Activated CD4-positive, CD25-positive, alpha-beta regulatory T cell treated with anti-CD3 and anti-CD28 coated beads, Interleukin-2, amount 50 U/mL, for 16 hours (primary cell): ENCODE data around the gene CLEC16A.
"Not testable (repeated sequence)": the region's sequence is repeated elsewhere in the genome, so short reads cannot be mapped to it uniquely, and the experiment has no call there.

ENCODE experiments used
- DNase-seq: peaks from one replicate; pipeline ENCODE4 v3.0.0-alpha.2; 2020; ENCODE audit warnings: low read depth, low spot score

Gene CLEC16A

DNA sequence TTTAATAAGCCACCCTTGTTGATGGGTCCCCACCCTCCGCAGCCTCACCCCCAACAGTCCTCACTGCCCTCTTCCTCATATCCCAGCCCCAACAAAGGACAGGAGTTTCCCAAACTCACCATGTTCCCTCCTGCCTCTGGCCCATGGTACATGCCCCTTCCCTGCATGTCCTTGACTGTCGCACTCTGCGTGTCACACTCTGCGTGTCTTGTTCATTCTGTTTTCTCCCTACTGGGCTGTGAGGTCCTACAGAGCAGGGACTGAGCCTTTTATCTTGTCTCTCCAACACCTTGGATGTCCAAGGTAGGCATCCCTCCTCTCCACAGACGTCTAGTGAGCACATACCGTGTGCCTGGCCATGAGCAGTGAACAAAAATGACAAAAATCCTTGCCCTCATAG lies 156.9 kb downstream of the CLEC16A start:
- DNase-seq = no peak

DNA sequence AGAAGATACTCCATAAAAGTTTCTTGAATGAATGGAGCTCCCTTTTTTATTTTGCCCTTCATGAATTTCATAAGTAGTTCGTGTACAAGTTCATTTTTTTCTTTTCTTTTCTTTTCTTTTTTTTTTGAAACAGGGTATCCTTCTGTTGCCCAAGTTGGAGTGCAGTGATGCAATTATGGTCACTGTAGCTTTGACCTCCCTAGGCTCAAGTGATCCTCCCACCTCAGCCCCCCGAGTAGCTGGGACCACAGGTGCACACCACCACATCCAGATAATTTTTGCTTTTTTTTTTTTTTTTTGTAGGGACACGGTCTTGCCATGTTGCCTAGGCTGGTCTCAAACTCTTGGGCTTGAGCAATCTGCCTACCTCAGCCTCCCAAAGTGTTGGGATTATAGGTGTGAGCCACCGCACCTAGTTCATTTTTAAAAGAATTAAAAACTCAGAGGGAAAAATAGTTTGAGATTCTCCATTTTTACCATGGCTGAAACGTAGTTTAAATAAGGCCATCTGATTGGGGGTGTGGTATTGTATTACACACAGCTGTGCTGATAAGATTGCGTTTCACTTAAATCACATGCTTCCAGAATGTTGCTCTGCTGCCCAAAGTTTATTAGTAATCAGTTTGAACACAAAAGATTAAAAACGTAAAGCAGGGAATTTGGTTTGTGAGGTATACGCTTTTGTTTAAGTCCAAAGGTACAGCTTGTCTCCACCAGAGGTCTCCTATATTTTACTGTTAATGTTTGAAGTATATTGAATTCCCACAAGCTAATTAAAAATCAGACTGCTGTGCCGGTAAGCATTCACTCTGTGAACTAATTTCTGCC lies 157.5 kb downstream of the CLEC16A start:
- no peak for DNase-seq

DNA sequence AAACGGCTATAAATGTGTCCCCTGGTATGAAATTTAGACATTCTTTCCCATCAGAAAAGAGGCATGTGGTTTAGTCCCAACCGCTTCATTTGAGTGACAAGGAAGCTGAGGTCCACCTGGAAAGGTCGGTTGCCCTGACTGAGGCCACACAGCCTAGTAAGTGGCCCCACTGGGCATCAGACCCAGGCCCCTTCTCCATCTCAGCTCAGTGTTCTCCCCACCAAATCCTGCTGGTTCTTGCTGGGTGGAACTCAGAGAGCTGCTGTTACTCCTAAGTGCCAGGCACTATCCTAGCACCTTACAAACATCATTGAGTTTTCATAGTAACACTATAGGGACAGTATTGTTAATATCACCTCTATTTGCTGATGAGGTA lies 158.1 kb downstream of the CLEC16A start:
- no peak for DNase-seq

DNA sequence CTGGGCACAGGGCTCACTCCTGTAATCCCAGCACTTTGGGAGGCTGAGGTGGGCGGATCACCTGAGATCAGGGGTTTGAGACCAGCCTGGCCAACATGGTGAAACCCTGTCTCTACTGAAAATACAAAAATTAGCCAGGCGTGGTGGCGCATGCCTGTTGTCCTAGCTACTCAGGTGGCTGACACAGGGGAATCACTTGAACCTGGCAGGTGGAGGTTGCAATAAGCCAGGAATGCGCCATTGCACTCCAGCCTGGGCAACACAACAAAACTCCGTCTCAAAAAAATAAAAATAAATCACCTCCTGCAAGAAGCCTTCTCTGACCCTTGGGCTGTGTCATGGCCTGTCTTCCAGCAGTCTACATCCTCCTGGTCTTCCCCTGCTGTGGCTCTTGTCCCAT lies 158.9 kb downstream of the CLEC16A start:
- DNase-seq = not testable (repeated sequence)

DNA sequence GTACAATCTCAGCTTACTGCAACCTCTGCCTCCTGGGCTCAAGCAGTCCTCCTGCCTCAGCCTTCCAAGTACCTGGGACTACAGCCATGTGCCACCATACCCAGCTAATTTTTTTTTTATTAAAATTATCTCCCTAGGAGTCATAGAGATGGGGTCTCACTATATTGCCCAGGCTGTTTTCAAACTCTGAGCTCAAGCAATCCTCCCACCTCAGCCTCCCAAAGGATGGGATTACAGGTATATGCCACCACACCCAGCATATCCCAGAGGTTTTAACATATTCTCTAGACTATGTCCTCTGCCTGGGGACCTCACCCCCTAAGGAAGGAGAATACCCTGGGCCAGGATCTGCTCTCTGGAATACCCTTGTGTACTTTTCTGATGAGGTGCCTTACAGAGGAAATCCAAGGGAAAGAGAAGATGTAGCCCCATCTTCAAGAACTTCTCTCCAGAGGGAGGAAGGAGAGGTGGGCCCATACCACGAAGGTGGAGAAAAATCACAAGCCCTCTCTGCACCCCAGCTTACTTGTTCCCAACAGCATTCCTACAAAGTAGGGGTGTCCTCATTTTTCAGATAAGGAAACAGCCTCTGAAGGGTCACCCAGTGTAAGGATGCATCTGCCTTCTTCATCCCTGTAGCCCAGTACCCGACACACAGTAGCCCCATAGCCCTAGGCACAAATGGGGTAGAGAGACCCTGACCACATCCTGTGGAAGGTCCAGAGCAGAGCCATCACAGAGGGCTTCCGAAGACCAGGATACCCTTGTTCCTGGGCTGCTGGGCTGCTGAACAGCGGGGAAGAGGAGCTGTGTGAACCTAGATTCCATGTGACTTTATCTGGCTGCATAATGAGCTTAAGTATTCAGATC lies 160.0 kb downstream of the CLEC16A start:
- no peak for DNase-seq

DNA sequence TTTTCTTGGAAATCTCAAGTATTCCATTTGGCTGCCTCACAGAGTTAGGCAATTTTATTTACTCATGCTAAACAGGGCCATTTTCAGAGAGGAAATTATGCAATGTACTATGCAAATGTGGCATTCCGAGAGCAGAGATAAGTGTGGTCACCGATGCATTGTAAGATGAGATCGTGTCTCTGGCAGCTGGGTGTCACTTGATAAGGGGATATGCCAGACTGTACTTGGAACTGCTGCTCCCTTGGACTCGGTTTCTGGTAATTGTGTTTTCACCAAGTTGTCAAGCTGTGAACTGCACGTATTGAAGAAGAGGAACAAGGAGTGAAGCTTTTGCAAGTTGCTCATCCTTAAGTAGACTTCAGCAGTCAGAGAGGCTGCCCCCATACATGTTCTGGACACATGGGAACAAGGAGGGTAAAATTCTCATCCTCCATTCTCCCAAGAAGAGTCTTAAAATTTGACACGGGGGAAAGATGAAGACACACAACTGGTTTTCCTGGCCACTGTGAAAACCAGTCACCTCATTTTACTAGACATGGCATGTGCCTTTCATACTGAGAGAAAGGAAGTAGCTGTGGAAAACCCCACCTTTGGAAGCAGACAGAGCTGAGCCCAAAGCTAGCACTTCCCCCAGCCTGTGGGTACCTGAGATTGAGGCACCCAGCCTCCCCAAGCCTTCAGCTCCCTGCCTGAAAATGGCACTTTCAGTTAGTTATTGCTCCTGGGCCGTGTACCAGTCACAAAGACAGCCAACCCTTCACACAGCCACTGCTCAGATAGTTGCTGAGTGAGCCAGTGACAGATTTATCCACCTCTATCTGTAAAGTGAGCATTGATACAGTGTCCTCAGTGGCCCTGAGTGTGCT lies 160.9 kb downstream of the CLEC16A start:
- DNase-seq = no peak

DNA sequence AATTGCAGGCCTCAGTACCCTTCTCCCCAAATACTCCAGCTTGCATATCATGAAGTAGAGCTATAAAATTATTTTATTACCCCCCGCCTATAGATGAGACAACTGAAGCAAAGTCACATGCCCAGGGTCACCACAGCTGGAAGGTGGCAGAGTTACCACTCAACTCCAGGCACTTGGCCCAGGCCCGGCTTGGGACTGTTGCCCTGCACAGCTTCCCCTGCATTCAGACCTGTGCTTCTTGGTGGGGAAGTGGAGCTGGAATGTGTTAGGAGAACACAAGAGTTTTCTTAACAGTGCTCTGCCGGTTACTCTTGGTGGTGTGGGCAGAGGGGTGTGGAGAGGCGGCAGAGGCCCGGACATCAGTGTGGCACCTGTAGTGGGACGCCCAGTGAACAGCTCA lies 162.4 kb downstream of the CLEC16A start:
- no peak for DNase-seq

DNA sequence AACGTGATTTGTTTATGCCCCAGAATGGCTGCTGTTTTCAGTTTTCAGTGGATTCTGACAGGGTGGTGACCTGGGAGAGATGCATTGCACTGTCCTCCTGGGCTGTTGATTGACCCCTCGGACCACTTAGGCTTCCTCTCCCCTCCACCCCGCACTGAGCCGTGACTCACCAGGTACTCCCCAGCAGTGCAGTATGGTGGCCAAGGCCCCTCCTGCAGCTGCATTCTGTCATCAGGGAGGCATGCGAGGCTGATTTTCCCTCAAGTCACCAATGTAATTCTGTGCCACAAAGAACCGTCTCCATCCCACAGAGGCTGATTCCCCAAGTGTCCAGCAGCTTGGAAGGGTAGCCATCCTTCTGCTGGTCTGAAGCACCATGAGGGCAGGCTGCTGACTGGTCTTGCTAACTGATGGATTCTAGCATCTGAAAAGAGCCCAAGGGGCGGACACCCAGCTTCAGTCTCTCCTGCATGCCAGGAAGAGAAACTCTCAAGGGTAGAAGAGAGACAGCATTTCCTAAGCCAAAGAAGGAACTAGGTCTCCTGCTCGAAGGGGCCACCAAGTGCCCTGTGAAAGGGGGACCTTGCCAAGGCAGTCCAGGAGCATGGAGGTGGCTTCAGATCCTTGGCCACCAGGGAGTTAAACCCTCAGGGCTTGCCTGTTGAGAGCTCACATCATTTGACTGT lies 163.6 kb downstream of the CLEC16A start:
- DNase-seq = no peak

DNA sequence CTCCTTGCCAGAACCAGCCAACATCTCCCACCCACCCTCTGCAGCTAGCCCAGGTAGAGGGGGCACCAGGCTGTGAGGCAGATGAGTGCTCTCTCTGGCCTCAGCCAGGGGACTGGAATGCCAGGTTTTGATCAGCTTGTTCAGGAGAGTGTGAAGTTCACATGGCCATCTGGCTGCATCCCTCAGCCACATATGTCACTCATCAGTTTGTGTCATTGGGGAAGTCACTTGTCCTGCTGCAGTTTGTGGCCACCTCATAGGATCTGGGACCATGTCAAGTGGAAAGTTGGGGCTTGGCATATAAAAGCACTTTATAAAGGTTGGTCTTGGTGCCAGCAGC lies 164.1 kb downstream of the CLEC16A start:
- no peak for DNase-seq

DNA sequence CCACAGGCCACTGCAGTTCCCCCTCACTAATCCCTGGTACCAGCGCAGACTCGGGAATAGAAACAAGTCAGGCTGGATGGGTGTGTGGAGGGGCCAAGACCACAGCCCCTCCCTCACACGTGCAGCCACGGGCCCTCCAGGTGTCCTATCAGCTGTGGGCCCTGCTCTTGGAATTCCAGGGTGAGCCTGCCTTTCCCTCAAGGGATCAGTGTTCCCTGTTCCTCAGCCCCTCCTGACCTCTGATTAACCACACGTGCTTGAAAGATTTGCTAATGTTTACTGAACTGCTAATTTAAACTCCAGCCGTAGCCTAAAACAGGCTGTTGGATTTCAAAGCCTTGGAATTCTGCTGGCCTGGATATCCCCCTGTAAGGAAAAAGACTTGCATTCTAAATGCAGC lies 165.2 kb downstream of the CLEC16A start:
- no peak for DNase-seq

DNA sequence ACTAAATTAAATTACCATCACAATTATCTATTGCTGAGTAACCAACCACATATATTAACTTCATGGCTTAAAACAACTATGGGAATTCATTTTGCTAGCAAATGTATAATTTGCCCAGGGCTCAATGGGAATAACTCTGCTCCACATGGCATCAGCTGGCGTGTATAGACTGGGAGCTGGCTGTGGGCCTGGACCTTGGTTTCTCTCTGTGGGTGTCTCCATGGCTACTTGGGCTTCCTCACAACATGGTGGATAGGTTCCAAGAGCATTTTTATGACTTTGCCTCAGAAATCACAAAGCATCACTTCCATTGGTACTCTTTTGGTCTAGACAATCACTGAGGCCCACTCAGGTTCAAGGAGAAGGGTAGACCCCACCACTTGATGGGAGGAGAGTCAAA lies 166.8 kb downstream of the CLEC16A start:
- DNase-seq = no peak

DNA sequence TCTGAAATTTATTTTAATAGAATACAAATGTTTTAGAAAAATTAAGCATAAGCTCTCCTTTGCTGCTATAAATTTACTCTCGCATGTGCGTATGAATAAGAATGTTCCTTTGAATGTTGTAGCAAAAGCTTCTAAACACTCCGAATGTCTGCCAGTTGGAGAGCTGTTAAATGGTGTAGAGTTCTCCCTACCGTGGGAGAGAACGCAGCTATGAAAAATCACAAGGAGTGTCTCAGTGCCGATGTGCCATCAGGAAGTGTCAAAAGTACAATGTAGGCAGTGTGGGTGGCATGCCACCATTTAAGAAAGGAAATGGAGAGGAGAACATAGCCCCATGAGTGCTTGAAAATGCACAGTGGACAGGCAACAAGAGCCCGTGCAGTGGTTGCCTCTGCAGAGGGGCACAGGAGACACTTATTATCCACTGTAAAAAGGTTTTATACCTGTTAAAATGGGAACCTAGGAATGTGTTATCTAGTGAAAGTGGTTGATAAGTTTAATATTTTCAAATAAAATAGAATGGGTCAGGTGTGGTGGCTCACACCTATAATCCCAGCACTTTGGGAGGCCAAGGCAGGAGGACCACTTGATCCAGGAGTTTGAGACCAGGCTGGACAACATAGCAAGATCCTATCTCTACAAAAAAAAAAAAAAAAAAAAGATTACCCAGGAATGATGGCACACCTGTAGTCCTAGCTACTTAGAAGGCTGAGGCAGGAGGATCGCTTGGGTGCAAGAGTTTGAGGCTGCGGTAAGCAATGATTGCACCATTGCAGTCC lies 167.7 kb downstream of the CLEC16A start:
- DNase-seq = no peak

DNA sequence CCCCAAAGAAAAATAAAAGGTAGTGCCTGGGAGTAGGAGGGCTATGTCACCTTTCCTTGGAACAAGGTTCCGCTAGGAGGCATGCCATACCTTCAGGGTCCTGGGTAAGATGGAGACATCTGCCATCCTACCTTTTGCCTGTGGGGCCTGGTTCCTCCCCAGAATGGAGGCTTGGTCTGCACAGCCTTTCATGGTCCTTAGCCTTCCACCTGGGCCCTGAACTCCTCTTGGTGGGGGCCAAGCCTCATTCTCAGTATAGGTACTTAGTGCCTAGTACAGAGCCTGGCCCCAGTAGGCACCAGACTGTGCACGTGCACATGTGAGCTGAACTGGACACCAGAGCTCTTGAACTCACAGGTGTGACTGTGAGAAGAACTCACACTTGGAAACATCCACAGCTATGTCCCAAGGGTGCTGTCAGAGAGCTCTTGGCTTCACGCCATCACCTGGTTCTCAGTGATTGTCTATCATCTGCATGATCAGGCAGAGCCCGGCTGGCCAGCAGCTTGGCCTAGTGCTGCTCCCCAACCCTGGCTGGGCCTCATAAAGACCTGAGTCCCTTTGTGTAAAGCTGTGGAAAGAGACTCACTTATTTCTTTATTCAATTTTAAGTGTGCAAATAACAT lies 168.5 kb downstream of the CLEC16A start:
- no peak for DNase-seq

DNA sequence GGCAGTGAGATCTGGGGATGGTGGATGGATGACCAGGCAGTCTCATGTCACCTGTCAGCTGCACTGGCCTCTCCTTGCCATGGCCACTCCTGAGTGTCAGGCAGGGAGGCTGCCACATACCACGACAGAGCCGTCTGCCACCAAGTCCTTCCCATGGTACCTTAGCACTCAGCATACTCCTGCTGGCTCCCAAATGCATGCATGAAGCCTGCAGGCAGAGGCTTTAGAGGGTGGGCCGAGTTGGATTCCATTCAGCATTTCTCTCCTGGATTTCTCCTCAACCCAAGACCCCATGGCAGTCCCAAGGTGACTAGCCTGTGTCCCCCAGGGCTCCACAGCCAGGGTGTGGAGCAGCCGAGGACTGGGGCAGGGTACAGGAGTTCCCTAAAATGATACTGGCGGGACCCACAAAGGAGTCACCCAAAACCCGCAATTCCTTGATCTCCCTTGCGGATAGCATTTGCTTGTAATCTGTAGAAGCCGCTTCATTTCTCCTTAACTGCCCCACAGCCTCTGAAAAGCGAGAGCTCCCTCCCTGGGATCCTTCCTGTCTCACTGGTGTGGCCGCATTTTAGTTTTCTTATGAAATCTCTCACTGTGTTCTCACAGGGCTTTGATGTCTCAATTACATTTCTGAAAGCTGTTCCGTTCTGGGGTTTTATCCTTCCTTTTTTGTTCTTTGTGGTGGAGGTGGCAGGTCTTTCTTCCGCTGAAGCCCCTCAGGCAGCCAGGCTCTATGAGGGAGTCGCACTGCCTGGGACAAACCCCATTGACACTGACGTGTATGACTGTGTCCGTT lies 170.2 kb downstream of the CLEC16A start:
- no peak for DNase-seq

DNA sequence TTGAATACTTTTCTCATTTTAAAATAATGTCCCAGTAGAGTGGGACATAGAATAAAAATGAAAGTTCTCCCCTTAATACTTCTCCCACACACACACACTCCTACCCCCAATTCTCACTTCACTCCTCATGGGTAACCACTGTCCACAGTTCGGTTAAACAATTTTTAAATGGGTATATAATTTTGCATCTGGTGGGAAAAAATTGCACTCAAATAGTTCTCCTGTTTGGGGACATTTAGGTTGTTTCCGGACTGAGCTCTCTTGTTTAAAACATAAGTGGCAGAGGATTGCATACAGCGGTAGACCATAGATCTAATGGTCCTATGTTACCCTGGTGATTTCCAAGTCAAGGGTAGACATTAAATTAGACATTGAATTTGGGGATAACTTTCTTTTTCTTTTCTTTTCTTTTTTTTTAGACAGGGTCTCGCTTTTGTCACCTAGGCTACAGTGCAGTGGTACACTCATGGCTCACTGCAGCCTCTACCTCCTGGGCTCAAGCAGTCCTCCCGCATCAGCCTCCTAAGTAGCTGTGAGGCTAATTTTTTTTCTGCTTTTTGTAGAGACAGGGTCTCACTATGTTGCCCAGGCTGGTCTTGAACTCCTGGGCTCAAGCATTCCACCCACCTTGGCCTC lies 173.3 kb downstream of the CLEC16A start:
- DNase-seq = no peak

DNA sequence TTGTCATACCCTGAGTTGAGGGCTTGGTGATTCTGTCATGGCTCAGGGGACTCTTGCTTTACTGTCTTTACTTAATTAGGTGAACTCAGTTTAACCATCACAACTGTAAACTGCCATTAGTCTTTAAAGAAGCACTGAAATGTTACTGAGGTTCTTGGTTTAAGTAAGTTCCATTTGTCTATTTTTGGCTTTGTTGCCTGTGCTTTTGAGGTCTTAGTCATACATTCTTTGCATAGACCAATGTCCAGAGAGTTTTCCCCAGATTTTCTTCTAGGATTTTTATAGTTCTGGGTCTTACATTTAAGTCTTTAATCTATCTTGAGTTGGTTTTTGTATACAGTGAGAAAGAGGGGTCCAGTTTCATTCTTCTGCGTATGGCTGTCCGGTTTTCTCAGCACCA lies 174.1 kb downstream of the CLEC16A start:
- DNase-seq = no peak

DNA sequence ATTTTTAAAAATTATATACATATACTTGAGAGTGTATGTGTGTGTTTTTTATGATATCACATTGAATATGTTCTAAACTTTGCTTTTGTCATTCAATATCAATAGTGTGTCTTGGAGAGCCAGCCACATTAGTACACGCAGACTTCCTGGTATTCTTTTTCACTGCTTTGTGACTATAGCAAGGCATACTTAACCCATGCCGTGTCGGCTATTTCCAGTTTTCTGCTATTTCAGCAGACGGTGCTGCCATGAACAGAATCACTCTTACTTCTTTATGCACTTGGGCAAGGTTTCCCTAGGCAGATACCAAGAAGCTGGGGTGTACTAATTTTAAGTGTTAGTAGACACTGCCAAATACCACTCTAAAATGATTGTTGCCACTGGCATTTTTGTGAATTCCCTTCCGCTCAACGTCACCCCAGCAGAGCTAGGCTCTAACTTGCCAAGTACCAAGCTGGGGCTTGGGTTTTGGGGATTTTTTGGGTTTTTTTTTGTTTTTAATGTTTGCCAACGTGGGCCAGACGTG lies 176.8 kb downstream of the CLEC16A start:
- no peak for DNase-seq

DNA sequence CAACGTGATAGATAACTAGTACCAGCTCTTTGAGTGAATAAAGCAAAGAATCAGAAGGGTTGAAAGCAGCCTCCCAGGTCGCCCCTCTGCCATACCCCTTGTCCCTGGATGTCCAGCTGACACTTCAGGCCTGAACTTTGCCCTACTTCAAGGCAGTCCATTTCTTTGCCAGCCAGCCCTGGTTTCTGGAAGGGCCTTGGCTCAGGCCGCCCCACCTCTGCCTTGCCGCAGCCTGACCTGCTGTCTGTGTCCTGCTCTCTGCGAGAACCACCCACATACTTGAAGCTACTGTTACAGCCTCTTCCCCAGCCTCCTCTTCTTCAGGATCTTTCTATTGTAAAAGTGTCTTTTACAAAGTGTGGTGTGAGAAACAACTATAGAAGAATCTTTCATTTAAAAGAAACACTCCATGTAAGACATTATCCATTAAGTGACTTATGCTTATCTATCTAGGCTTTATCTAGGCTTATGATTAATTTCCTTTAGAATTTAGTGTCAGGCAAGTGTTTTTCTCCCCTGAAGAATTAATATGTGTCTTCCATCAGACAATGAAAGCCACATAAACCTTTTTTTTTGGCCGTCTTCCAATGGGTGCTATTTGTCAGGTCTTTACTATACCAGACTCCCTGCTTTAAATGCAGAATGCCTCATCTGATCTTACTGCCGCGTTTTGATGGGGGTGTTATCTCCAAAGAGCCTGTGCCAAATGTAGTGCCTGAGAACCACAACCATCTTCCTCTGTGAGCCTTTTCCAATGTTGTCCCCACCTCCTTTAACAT lies 177.7 kb downstream of the CLEC16A start:
- DNase-seq = no peak
